Measurements from ENCODE around the gene LYRM1. TPM values are rescaled to one million over a fixed set of nuclear protein-coding genes. Genes with fewer than 3 reads are reported as not detected.
"Not testable (repeated sequence)": the region's sequence is repeated elsewhere in the genome, so short reads cannot be mapped to it uniquely, and the experiment has no call there.

Gene LYRM1
- polyA plus RNA-seq, 1 of the 3 experiments (the other 2 are of a cell fraction), result 18.1 TPM

DNA sequence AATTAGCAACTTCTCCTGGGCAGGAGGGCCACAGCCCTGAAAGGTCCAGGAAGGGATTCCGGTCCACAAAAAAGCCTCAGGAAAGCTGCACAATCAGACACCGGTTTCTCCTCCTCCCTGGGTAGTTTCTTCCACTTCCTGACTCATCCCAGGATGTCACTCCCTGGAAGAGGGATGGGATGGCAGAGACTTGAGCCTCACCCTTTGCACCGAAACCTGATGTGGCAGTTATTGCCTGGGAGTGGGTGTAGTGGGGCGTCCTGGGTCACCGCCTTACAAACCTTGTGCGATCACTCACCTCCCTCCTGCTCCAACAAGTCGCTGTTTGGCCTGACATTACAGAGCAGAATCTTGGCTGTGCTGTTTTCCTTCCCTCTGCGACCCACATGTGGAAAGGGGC is 70.8 kb downstream of the LYRM1 start:
- Histone ChIP-seq H3K36me3 (replicated peaks in 1 of 2; ENCODE audit: control insufficient read depth in 1 of 2, insufficient read depth in 2 of 2, low read length in 1 of 2) (no peaks in the 10 kb centered on the region), H3F3A (replicated peaks; ENCODE audit: insufficient read depth) (no peaks in the 10 kb centered on the region), H3K4me1 (ENCODE audit: control insufficient read depth in 1 of 2, insufficient read depth in 2 of 2, low read depth in 1 of 2, low read length in 1 of 2) (no peaks in the 10 kb centered on the region), H3K27ac (ENCODE audit: low read depth in 2 of 2, low read length in 1 of 2) (no peak overlapping the region), H3K27me3 (ENCODE audit: insufficient read depth) (no peaks in the 10 kb centered on the region), H3K4me2 (no peak overlapping the region), H3K9ac (no peak overlapping the region), H3K9me3 (no peaks in the 10 kb centered on the region), H2AFZ (ENCODE audit: low read depth) (no peak overlapping the region), H3K4me3 (ENCODE audit: low read depth in 2 of 2, low read length in 1 of 2) (no peak overlapping the region), H3K9me2 (no peaks in the 10 kb centered on the region), H4K20me1 (ENCODE audit: insufficient read depth) (no peaks in the 10 kb centered on the region), H3K79me2 (ENCODE audit: insufficient read depth) (no peaks in the 10 kb centered on the region)
- no peak for DNase-seq
- ChIA-PET CTCF (no interaction called here), POLR2A (no interaction called here)
- TF ChIP-seq, protein P1, sequence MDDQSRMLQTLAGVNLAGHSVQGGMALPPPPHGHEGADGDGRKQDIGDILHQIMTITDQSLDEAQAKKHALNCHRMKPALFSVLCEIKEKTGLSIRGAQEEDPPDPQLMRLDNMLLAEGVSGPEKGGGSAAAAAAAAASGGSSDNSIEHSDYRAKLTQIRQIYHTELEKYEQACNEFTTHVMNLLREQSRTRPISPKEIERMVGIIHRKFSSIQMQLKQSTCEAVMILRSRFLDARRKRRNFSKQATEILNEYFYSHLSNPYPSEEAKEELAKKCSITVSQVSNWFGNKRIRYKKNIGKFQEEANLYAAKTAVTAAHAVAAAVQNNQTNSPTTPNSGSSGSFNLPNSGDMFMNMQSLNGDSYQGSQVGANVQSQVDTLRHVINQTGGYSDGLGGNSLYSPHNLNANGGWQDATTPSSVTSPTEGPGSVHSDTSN (IDR thresholded peaks at IDR 0.05), result no peak
- no peak for TF ChIP-seq FOXJ3 (CRISPR knock-in tag; IDR thresholded peaks at IDR 0.05)
- no peak for TF ChIP-seq TEAD4 (IDR thresholded peaks at IDR 0.05; ENCODE audit: borderline replicate concordance, insufficient read depth)
- TF ChIP-seq GATA2 (CRISPR knock-in tag; IDR thresholded peaks at IDR 0.05), result no peak
- no peak for TF ChIP-seq POLR2AphosphoS5 (IDR thresholded peaks at IDR 0.05; ENCODE audit: low read depth, low read length)
- TF ChIP-seq RAD21 (IDR thresholded peaks at IDR 0.05; ENCODE audit: low read length), result no peak
- no peak for TF ChIP-seq GABPA (IDR thresholded peaks at IDR 0.05; ENCODE audit: low read depth)
- TF ChIP-seq RCOR1 (IDR thresholded peaks at IDR 0.05; ENCODE audit: low read length), result no peak
- TF ChIP-seq, protein P2, sequence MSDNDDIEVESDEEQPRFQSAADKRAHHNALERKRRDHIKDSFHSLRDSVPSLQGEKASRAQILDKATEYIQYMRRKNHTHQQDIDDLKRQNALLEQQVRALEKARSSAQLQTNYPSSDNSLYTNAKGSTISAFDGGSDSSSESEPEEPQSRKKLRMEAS (IDR thresholded peaks at IDR 0.05; ENCODE audit: low read depth), result no peak
- no peak for TF ChIP-seq ELF1 (IDR thresholded peaks at IDR 0.05)
- no peak for TF ChIP-seq FOXM1 (IDR thresholded peaks at IDR 0.05; ENCODE audit: low read depth)
- no peak for TF ChIP-seq FOSL2 (IDR thresholded peaks at IDR 0.05; ENCODE audit: borderline replicate concordance, low read depth)
- no peak for TF ChIP-seq YY1 (IDR thresholded peaks at IDR 0.05; ENCODE audit: low read depth)
- TF ChIP-seq, protein P3, sequence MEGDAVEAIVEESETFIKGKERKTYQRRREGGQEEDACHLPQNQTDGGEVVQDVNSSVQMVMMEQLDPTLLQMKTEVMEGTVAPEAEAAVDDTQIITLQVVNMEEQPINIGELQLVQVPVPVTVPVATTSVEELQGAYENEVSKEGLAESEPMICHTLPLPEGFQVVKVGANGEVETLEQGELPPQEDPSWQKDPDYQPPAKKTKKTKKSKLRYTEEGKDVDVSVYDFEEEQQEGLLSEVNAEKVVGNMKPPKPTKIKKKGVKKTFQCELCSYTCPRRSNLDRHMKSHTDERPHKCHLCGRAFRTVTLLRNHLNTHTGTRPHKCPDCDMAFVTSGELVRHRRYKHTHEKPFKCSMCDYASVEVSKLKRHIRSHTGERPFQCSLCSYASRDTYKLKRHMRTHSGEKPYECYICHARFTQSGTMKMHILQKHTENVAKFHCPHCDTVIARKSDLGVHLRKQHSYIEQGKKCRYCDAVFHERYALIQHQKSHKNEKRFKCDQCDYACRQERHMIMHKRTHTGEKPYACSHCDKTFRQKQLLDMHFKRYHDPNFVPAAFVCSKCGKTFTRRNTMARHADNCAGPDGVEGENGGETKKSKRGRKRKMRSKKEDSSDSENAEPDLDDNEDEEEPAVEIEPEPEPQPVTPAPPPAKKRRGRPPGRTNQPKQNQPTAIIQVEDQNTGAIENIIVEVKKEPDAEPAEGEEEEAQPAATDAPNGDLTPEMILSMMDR (IDR thresholded peaks at IDR 0.05), result no peak
- TF ChIP-seq SMC3 (IDR thresholded peaks at IDR 0.05; ENCODE audit: low read depth, low read length), result no peak
- TF ChIP-seq, protein P4, sequence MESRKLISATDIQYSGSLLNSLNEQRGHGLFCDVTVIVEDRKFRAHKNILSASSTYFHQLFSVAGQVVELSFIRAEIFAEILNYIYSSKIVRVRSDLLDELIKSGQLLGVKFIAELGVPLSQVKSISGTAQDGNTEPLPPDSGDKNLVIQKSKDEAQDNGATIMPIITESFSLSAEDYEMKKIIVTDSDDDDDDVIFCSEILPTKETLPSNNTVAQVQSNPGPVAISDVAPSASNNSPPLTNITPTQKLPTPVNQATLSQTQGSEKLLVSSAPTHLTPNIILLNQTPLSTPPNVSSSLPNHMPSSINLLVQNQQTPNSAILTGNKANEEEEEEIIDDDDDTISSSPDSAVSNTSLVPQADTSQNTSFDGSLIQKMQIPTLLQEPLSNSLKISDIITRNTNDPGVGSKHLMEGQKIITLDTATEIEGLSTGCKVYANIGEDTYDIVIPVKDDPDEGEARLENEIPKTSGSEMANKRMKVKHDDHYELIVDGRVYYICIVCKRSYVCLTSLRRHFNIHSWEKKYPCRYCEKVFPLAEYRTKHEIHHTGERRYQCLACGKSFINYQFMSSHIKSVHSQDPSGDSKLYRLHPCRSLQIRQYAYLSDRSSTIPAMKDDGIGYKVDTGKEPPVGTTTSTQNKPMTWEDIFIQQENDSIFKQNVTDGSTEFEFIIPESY (IDR thresholded peaks at IDR 0.05; ENCODE audit: borderline replicate concordance, low read depth), result no peak
- TF ChIP-seq CHD2 (IDR thresholded peaks at IDR 0.05; ENCODE audit: low read length, partially characterized antibody), result no peak
- WGBS (ENCODE audit: low lambda C conversion rate), result 85% methylated on average over 8 of the region's 8 CpGs

DNA sequence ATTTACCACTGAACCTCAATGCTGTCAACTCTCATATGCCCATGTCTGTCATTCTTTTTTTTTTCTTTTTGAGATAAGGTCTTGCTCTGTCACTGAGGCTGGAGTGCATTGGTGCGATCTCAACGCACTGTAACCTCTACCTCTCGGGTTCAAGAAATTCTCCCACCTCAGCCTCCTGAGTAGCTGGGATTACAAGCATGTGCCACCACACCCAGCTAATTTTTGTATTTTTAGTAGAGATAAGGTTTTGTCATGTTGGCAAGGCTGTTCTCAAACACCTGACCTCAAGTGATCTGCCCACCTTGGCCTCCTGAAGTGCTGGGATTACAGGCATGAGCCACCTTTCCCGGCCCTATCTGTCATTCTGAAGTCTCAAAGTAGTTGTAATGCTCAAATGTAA is 72.6 kb downstream of the LYRM1 start:
- H3K36me3 ChIP-seq (replicated peaks in 1 of 2; ENCODE audit: control insufficient read depth in 1 of 2, insufficient read depth in 2 of 2, low read length in 1 of 2); H3K9me3 ChIP-seq; H3K9me2 ChIP-seq; H3K27me3 ChIP-seq (ENCODE audit: insufficient read depth); DNase-seq; H3K27ac ChIP-seq (ENCODE audit: low read depth in 2 of 2, low read length in 1 of 2); H3K4me3 ChIP-seq (ENCODE audit: low read depth in 2 of 2, low read length in 1 of 2); POLR2A ChIA-PET; H2AFZ ChIP-seq (ENCODE audit: low read depth); H3K79me2 ChIP-seq (ENCODE audit: insufficient read depth); H3K4me2 ChIP-seq; H3K4me1 ChIP-seq (ENCODE audit: control insufficient read depth in 1 of 2, insufficient read depth in 2 of 2, low read depth in 1 of 2, low read length in 1 of 2); H4K20me1 ChIP-seq (ENCODE audit: insufficient read depth); H3K9ac ChIP-seq; H3F3A ChIP-seq (replicated peaks; ENCODE audit: insufficient read depth); CTCF ChIA-PET: not testable (repeated sequence)
- 68% methylated on average over 4 of the region's 4 CpGs for WGBS (ENCODE audit: low lambda C conversion rate)
